Measurements from ENCODE around the gene LAP3. TPM values are rescaled to one million over a fixed set of nuclear protein-coding genes. Genes with fewer than 3 reads are reported as not detected.

Gene LAP3
- total and polyA plus RNA-seq, 4 donors, result 57.5 to 178 (median 110) TPM

DNA sequence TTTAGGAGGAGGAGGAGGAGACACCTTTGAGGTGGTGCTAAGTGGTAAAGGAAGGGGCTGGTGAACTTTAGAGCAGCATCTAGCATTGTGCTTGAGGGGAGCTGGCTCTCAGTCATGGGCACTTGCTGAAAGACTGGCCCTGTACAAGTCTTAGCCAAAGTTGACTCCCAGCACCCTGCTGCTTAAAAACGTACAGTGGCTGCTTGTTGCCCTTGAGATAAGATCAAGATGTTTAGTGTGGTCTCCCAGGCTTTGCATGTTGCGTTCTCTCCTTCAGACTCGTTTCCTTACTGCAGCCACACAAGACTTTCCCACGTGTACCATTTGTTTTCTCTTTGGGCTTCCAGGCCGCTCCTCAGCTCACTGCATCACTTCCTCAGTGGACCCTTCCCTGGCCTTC, 39.3 kb downstream of the LAP3 start:
- H3K4me1 ChIP-seq (ENCODE audit: control insufficient read depth in 4 of 4, insufficient read depth in 4 of 4, low read length in 3 of 4), result peaks cover 4 to 26% (median 21%) of the 10 kb centered on the region in 4 donors
- no peak overlapping the region for H3K27ac ChIP-seq (ENCODE audit: low read depth in 1 of 2, low read length in 2 of 2)
- WGBS, result 74% methylated on average over 5 of the region's 5 CpGs
- TF ChIP-seq JUND (IDR thresholded peaks at IDR 0.05), result no peak
- TF ChIP-seq, protein P1, sequence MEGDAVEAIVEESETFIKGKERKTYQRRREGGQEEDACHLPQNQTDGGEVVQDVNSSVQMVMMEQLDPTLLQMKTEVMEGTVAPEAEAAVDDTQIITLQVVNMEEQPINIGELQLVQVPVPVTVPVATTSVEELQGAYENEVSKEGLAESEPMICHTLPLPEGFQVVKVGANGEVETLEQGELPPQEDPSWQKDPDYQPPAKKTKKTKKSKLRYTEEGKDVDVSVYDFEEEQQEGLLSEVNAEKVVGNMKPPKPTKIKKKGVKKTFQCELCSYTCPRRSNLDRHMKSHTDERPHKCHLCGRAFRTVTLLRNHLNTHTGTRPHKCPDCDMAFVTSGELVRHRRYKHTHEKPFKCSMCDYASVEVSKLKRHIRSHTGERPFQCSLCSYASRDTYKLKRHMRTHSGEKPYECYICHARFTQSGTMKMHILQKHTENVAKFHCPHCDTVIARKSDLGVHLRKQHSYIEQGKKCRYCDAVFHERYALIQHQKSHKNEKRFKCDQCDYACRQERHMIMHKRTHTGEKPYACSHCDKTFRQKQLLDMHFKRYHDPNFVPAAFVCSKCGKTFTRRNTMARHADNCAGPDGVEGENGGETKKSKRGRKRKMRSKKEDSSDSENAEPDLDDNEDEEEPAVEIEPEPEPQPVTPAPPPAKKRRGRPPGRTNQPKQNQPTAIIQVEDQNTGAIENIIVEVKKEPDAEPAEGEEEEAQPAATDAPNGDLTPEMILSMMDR (IDR thresholded peaks at IDR 0.05; ENCODE audit: low read depth, low read length, missing input control), result no peak
- TF ChIP-seq HNF4G (IDR thresholded peaks at IDR 0.05), result no peak
- TF ChIP-seq FOXA1 (IDR thresholded peaks at IDR 0.05), result no peak
- TF ChIP-seq YY1 (IDR thresholded peaks at IDR 0.05), result no peak
- TF ChIP-seq NR2F2 (IDR thresholded peaks at IDR 0.05), result no peak
- TF ChIP-seq EGR1 (IDR thresholded peaks at IDR 0.05; ENCODE audit: low read depth in 2 of 2), result no peak
- TF ChIP-seq GABPA (IDR thresholded peaks at IDR 0.05 in 1 of 2, conservative IDR thresholded peaks at IDR 0.05 in 1 of 2), result no peak
- TF ChIP-seq TAF1 (conservative IDR thresholded peaks at IDR 0.05), result no peak
- TF ChIP-seq FOXA2 (IDR thresholded peaks at IDR 0.05), result no peak
- TF ChIP-seq SP1 (IDR thresholded peaks at IDR 0.05), result no peak
- no peak for TF ChIP-seq RAD21 (IDR thresholded peaks at IDR 0.05)
- TF ChIP-seq, protein P2, sequence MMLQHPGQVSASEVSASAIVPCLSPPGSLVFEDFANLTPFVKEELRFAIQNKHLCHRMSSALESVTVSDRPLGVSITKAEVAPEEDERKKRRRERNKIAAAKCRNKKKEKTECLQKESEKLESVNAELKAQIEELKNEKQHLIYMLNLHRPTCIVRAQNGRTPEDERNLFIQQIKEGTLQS (IDR thresholded peaks at IDR 0.05), result no peak
- TF ChIP-seq, protein P3, sequence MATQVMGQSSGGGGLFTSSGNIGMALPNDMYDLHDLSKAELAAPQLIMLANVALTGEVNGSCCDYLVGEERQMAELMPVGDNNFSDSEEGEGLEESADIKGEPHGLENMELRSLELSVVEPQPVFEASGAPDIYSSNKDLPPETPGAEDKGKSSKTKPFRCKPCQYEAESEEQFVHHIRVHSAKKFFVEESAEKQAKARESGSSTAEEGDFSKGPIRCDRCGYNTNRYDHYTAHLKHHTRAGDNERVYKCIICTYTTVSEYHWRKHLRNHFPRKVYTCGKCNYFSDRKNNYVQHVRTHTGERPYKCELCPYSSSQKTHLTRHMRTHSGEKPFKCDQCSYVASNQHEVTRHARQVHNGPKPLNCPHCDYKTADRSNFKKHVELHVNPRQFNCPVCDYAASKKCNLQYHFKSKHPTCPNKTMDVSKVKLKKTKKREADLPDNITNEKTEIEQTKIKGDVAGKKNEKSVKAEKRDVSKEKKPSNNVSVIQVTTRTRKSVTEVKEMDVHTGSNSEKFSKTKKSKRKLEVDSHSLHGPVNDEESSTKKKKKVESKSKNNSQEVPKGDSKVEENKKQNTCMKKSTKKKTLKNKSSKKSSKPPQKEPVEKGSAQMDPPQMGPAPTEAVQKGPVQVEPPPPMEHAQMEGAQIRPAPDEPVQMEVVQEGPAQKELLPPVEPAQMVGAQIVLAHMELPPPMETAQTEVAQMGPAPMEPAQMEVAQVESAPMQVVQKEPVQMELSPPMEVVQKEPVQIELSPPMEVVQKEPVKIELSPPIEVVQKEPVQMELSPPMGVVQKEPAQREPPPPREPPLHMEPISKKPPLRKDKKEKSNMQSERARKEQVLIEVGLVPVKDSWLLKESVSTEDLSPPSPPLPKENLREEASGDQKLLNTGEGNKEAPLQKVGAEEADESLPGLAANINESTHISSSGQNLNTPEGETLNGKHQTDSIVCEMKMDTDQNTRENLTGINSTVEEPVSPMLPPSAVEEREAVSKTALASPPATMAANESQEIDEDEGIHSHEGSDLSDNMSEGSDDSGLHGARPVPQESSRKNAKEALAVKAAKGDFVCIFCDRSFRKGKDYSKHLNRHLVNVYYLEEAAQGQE (IDR thresholded peaks at IDR 0.05), result no peak
- TF ChIP-seq HNF4A (conservative IDR thresholded peaks at IDR 0.05), result no peak
- TF ChIP-seq, protein P4, sequence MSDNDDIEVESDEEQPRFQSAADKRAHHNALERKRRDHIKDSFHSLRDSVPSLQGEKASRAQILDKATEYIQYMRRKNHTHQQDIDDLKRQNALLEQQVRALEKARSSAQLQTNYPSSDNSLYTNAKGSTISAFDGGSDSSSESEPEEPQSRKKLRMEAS (IDR thresholded peaks at IDR 0.05), result no peak
- TF ChIP-seq RXRA (IDR thresholded peaks at IDR 0.05), result no peak
- TF ChIP-seq, protein P5, sequence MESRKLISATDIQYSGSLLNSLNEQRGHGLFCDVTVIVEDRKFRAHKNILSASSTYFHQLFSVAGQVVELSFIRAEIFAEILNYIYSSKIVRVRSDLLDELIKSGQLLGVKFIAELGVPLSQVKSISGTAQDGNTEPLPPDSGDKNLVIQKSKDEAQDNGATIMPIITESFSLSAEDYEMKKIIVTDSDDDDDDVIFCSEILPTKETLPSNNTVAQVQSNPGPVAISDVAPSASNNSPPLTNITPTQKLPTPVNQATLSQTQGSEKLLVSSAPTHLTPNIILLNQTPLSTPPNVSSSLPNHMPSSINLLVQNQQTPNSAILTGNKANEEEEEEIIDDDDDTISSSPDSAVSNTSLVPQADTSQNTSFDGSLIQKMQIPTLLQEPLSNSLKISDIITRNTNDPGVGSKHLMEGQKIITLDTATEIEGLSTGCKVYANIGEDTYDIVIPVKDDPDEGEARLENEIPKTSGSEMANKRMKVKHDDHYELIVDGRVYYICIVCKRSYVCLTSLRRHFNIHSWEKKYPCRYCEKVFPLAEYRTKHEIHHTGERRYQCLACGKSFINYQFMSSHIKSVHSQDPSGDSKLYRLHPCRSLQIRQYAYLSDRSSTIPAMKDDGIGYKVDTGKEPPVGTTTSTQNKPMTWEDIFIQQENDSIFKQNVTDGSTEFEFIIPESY (IDR thresholded peaks at IDR 0.05), result no peak
- H3K4me3 ChIP-seq (ENCODE audit: low read depth in 1 of 3, low read length in 3 of 3), result no peak overlapping the region
- no peak for DNase-seq (ENCODE audit: low spot score)
- H3K36me3 ChIP-seq (ENCODE audit: control insufficient read depth in 4 of 4, insufficient read depth in 3 of 4, low read depth in 1 of 4, low read length in 3 of 4), result peaks cover 0 to 14% (median 7%) of the 10 kb centered on the region in 4 donors
- no peaks in the 10 kb centered on the region for H3K9me3 ChIP-seq (ENCODE audit: control insufficient read depth in 4 of 4, low read length in 3 of 4)
- H3K9ac ChIP-seq (ENCODE audit: low read depth in 1 of 2, low read length in 2 of 2), result no peak overlapping the region
- no peaks in the 10 kb centered on the region for H3K27me3 ChIP-seq (ENCODE audit: control insufficient read depth in 4 of 4, insufficient read depth in 4 of 4, low read length in 3 of 4)
